Sigmoid colon (tissue), 4 donors: ENCODE results near the gene KCNN1.

ENCODE experiments used
- CTCF ChIP-seq, 4 experiments: fragments of 450-650 bp in 3 of 4; fragments of 200-600 bp in 1 of 4; IDR thresholded peaks; one replicate each; pipeline ENCODE4 v1.5.1; 2016 to 2019; ENCODE audit warnings: antibody characterized with exemption in 4 of 4, mild to moderate bottlenecking in 3 of 4, moderate library complexity in 2 of 4
- POLR2A ChIP-seq, 2 donors: fragments of 450-650 bp; IDR thresholded peaks; one replicate each; pipeline ENCODE4 v1.6.1; 2016; ENCODE audit warnings: antibody characterized with exemption in 2 of 2, mild to moderate bottlenecking in 2 of 2, moderate library complexity in 2 of 2
- POLR2AphosphoS5 ChIP-seq, 4 donors: sonication (generic); formaldehyde crosslinking; IDR thresholded peaks; one replicate each; pipeline ENCODE4 v1.6.1; 2017; ENCODE audit warnings: antibody characterized with exemption in 4 of 4

GRCh38 chr19:18020212-18021085, 53.5 kb downstream of the KCNN1 start:
- TF ChIP-seq POLR2A (IDR thresholded peaks at IDR 0.05) = peak in 1 of 2 donors; percentile 8
- TF ChIP-seq CTCF (IDR thresholded peaks at IDR 0.05) = no peak
- peak in 3 of 4 donors; percentile 52 to 74 (median 72) for TF ChIP-seq POLR2AphosphoS5 (IDR thresholded peaks at IDR 0.05)
